ENCODE measurements around the gene UBE2K.
"Not testable (repeated sequence)": the region's sequence is repeated elsewhere in the genome, so short reads cannot be mapped to it uniquely, and the experiment has no call there.

DNA sequence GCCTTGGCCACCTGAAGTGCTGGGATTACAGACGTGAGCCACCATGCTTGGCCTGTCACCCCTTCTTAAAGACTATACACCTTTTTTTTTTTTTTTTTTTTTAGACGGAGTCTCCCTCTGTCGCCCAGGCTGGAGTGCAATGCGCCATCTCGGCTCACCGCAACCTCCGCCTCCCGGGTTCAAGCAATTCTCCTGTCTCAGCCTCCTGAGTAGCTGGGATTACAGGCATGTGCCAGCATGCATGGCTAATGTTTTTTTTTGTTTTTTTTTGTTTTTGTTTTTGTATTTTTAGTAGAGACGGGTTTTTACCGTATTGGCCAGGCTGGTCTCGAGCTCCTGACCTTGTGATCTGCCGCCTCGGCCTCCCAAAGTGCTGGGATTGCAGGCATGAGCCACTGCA, 6.9 kb downstream of the UBE2K start:
- TF ChIP-seq CTCF, POLR2A (IDR thresholded peaks at IDR 0.05): not testable (repeated sequence)
